ENCODE data around the gene UBQLNL. TPM values are rescaled to one million over a fixed set of nuclear protein-coding genes. Genes with fewer than 3 reads are reported as not detected.

The UBQLNL gene
- total RNA-seq, 4 donors from 2014 or later = 0.34 to 0.98 (median 0.71) TPM

GRCh38 chr11:5547982-5548381 is 31.5 kb upstream of the UBQLNL start:
- no peak for TF ChIP-seq CTCF (IDR thresholded peaks at IDR 0.05; ENCODE audit: low read depth)

GRCh38 chr11:5546457-5546856 is 30.0 kb upstream of the UBQLNL start:
- TF ChIP-seq CTCF (IDR thresholded peaks at IDR 0.05; ENCODE audit: low read depth) = no peak

- TF ChIP-seq CTCF (IDR thresholded peaks at IDR 0.05; ENCODE audit: low read depth) = no peak
Observed at GRCh38 chr11:5541427-5541826, 24.9 kb upstream of the UBQLNL start.

- TF ChIP-seq CTCF (IDR thresholded peaks at IDR 0.05; ENCODE audit: low read depth) = no peak
Observed at GRCh38 chr11:5536482-5536881, 20.0 kb upstream of the UBQLNL start.

GRCh38 chr11:5534046-5534445 is 17.5 kb upstream of the UBQLNL start:
- no peak for TF ChIP-seq CTCF (IDR thresholded peaks at IDR 0.05; ENCODE audit: low read depth)

- no peak for TF ChIP-seq CTCF (IDR thresholded peaks at IDR 0.05; ENCODE audit: low read depth)
Observed at GRCh38 chr11:5531053-5531831, 14.7 kb upstream of the UBQLNL start.

- no peak for TF ChIP-seq CTCF (IDR thresholded peaks at IDR 0.05; ENCODE audit: low read depth)
Observed at GRCh38 chr11:5528495-5528894, 12.0 kb upstream of the UBQLNL start.
